HG02763 (cell line): ENCODE measurements around the gene ITFG1.
"Not testable (repeated sequence)": the region's sequence is repeated elsewhere in the genome, so short reads cannot be mapped to it uniquely, and the experiment has no call there.

Source experiments
- ATAC-seq: cut with Tn5 transposase; IDR thresholded peaks from one replicate; pipeline ENCODE4 v1.9.1; 2021; ENCODE audit warnings: mild to moderate bottlenecking, moderate library complexity; ENCODE audit not compliant: unreplicated experiment

The ITFG1 gene

DNA sequence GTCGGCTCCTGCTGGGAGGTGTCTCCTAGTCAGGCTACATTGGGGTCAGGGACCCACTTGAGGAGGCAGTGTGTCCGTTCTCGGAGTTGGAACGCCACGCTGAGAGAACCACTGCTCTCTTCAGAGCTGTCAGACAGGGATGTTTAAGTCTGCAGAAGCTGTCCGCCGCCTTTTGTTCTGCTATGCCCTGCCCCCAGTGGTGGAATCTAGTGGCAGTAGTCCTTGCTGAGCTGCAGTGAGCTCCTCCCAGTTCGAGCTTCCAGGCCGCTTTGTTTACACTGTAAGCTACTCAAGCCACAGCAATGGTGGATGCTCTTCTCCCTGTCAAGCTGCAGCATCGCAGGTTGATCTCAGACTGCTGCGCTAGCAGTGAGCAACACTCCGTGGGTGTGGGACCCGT lies 36.0 kb downstream of the ITFG1 start:
- ATAC-seq: no peak

DNA sequence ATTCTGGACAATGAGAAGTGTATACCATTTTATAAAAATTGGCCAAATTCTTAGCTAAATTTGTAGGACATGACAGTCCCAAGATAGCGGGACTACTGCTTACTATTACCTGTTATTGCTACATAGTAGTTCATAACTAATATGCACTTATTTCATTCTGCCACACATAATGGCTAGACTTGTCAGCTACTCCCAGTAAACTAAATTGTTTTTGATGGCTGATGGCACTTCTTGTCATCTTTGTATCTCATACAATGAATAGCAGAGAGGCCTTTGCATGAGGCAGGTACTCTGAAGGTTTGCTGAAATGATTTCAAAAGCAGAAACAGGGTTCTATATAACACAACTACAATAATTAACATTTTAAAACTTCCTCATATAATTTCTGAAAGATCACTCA lies 44.0 kb downstream of the ITFG1 start:
- ATAC-seq: no peak

DNA sequence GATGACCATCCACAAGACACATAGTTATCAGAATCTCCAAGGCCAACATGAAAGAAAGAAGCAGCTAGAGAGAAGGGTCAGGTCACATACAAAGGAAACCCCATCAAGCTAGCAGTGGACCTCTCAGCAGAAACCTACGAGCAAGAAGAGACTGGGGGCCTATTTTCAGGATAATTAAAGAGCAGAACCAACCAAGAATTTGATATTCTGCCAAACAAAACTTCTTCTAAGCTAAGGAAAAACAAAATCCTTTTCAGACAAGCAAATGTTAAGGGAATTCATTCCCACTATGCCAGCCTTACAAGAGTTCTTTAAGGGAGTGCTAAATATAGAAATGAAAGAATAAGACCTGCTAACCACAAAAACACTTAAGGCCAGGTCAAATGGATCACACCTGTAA lies 47.8 kb downstream of the ITFG1 start:
- no peak for ATAC-seq

DNA sequence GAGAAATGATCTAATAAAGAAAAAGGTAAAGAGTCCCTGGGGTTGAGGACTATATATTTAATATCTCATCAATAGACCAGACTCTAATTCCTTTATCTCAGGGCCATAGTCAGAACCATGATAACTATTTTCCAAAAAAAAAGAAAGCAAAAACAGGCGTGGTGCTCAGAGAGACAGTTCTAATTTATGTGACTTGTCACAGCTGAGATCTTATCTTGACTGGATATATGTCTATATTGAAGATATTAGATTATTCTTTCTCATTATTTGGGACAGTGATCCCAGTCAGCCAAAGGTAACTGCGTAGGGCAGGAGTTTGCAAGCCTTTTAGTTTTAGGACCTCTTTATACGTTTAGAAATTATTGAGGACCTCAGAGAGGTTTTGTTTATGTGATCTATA lies 52.4 kb downstream of the ITFG1 start:
- no peak for ATAC-seq

DNA sequence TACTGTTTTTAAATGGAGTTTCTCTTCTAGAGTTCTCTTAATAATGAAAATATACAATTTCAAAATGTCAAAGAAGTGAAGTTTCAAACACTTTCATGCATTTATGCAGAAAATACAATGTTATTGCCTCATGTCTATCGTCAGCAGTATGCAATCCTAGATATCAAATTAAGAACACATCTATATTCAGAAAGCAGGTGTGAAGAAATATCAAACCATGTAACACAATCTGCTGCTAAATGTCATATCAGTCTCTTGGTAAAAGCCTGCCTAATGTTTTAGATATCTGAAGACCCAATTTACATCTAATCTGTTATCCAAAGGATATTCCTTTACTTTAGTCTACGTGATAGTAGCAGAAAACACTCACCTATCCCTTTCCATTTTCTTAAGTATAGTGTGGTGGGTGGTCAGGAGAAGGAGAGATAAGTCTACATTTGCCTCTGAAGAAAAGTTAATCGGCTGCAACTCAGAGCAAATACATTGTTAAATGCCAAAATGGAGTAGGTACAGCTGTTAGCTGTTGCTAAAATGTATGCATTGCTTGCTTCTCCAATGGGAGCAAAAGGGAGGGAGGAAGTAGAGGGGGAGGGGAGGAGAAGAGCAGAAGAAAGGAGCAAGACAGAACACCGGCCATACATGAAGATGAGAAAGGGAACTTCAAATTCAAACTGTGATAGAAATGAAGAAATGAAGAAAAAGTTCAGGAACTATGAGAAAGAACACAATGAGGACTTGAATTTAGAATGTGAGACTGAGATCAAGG lies 64.9 kb downstream of the ITFG1 start:
- no peak for ATAC-seq

DNA sequence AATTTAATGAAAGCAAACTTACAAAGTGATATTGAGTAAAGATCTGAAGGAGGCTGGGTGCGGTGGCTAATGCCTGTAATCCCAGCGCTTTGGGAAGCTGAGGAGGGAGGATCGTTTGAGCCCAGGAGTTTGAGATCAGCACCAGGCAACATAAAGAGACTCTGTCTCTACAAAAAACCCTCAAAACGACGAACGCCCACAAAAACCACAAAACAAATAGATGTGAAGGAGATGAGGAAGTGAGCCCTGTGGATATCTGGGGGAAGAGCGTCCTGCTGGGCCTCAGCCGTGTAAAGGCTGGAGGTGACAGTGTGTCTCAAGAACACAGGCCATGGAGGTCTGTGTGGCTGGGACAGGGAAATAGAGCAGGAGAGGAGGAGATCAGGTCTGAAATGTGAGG lies 68.8 kb downstream of the ITFG1 start:
- peak; percentile 88 for ATAC-seq

DNA sequence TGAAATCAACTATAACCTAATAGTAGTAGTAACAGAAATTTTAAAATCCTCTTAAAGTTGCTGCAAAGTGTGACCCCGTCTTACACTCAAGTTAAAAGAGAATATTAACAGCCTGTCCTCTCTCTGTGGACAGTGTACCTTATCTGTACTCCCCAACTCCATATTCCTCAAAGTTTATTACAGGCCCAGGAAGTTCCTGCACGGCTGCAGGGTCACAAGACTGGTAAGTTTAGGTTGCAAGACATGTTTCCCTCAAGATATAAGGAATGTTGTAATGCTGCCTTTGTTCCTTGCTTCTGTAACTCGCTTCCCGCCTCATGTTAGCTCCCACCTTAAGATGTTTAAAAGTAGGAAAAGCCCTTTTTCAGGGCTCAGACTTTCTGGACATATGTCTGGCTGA lies 72.2 kb downstream of the ITFG1 start:
- ATAC-seq: no peak

DNA sequence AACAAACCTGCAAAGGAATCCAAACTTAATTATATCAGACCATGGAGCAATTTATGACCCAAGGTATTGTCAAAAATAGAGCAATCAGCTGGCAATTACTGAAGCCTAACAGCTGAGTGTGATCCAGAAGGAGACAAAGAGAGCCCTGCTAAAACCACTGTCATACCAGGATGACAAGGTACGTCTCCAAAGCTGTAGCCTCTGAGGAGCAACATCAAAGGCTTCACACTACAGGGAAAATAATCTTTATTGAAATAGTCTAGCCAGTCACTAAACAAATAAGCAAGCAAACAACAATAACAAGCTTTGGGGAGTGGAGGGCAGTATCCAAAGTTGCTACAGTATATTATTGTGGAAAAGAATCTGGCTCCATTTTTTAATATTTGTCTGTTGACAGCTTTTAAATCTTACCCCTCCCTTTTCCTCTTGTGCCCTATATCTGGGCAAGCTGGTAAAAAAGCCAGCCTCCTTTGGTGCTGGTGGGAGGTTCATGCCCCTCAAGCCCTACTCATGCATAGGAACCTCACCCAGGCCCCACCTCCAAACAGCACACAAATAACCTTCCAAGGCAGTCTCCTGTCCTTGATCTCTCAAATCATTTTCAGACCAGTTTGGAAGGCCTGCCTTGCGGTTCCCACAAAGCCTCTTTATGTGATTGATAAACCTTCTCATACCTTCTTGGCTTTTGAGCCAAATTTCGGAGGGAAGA lies 73.7 kb downstream of the ITFG1 start:
- ATAC-seq: no peak

DNA sequence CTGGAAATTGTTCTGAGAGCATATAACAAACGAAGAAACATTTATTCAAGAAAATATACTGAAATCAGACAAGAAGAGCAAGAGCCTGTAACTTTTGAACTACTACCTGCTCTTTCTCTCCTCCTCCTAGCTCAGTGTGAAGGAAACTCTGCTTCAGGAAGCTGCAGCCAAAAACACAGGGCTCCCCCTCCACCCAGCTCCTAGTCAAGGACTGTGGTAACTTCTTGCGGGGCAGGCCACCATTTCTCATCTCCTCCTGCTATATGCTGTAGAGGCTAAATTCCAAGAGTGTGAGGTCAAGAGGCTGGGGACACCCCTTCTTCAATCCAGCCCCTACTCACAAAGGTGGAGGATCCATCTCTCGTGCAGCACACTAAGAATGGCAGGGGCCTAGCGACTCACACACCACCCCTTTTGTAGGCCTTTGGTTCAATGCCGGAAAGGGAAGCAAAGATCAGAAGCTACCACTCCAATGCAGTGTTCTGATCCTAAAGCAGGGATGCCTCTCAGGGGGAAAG lies 74.6 kb downstream of the ITFG1 start:
- no peak for ATAC-seq

DNA sequence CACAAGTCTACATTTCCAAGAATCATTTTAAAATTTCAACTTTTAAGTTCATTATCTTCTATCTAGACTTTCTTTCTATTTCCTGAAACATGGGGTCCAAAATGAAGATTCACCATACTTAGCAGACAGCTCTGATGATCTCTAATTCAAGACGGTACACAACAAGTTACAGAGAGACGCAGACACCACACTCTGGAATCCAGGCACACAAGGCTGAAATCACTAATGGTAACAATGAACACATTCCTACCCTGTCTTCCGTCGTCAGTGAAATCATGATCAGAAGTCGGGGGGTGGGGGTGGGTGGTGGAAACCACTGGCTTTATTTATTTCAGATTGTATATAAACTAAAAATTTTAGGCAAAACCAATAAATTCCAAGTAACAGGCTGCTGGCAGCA lies 78.5 kb downstream of the ITFG1 start:
- ATAC-seq: no peak

DNA sequence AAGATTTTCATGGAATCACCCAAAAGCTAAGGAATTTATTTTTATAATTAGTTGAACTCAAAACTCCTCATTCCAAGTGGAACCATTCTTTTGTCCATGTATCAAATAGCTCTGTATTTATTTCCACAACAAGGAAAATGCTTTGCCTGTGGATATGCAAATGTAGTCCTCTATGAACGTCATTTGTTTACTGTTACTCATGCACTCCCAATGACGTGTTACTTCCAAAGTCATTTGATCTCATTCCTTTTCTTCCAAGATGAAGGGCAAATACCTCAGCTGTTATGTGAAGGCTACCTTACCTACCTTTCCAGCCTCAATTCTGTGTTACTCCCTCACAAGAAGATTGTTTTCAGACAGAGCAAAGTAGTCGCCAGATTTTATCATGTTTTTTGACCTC lies 83.7 kb downstream of the ITFG1 start:
- ATAC-seq: no peak

DNA sequence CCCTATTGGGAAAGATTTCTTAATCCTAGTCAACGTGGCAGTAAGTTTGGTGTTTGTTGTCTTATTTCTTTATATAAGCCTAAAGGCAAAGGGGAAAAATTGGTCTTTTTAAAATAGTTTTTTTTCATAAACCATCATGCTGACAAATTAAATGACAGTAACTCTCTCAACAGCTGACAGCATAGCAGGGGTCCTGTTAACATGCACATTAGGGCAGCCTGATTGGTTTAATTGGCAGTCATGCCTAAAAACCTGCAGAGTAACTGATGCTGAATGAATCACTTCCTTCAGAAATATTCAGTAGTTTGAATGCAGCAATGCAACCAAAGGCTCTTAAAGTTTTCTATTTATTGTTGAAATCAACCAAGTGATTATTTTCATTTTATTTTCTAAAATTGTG lies 85.4 kb downstream of the ITFG1 start:
- ATAC-seq: no peak

DNA sequence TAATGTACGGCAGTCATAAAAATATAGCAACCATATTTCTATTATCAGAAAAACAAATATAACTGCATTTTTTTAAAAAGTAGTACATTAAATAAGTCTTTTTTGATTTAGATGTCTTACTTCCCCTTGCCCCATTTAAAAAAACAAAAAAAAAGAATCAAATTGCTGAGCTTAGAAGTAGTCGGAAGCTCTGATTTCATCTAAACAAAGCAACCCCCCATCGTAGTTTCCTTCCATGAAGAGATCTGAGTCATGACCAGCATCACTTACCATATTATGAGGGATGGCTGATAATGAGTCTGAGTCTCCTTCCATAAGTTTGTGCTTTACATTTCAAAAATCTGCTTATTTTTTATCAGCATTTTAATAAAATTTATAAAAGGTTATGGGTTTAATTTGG lies 86.2 kb downstream of the ITFG1 start:
- ATAC-seq: no peak

DNA sequence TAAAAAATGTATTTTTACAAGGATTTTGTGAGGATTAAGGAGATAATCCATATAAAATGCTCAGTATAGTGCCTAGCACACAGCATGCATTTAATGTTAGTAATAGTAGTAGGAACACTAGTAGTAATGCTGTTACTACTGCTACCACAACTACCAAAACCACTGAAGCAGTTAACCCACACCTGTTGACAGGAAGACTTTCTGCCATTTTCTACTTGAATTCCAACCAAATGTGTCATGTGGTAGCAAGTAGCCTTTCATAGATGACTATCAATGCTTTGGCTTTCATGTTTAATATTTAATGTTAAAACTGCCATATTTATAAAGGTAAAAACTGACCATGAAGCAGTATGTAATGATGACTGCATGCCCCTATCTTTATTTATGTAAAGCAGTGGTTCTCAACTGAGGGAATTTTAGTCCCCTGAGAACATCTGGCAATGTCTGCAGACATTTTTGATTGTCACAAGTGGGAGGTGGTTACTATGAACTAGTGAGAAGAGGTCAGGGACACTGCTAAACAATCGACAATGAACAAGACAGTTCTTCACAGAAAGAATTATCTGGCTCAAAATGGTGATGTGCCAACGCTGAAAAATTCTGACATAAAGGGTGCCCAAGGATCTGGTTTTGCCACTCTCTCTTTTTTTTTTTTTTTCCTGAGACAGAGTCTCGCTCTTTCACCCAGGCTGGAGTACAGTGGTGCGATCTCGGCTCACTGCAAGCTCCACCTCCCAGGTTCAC lies 89.4 kb downstream of the ITFG1 start:
- ATAC-seq: no peak

DNA sequence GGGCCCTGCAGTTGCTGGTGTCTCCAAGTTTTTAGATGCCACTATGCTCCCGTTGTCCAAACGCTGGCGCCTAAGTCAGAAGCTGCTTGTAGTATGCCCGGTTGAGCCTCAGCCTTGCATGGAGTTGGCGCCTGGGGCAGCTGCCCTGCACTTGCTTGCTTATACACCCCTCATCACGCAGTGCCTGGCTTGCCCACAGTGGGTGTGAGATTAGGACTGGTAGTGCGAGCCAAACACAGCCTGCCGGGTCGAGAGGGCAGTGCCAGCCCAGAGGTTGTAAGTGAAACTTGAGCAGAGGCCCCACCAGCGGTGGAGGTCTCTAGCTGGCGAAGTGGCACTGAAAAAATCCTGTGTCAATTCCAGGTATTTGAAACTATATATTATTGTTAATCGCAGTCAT lies 90.3 kb downstream of the ITFG1 start:
- ATAC-seq: no peak

DNA sequence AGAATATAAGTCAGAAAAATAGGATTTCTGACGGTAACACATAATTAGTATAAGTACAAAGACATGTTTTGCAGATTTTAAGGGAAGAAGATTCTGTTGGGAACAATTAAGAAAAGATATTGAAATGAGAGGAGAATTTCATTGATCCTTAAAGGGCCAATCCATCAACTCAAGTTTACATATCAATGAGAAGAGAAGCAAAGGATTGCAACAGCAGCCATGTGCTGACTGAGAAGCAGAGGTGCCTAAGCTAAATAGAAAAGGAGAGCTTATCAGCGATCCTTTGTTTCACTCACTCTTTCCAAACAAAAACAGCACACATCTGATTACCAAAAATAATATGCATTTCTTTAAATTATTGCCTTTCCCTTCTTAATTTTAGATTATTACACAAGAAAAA lies 94.6 kb downstream of the ITFG1 start:
- no peak for ATAC-seq

DNA sequence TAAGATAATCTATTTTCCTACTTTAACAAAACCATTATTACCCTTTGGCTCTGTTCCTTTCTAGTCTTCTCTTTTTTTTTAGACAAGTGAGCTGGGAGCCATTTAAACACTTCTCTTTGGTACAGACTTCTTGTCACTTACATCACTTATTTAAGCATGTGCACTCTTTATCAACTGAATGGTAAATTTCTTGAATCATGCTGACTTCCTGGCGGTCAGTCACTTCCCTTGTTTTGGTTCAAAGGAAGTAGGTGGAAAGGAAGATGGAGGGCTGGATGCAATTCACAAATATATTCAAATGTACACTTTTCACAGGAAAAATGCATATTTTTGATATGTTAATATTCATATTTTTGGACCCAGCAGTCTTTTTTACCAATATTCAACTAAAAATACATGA lies 97.1 kb downstream of the ITFG1 start:
- ATAC-seq: no peak

DNA sequence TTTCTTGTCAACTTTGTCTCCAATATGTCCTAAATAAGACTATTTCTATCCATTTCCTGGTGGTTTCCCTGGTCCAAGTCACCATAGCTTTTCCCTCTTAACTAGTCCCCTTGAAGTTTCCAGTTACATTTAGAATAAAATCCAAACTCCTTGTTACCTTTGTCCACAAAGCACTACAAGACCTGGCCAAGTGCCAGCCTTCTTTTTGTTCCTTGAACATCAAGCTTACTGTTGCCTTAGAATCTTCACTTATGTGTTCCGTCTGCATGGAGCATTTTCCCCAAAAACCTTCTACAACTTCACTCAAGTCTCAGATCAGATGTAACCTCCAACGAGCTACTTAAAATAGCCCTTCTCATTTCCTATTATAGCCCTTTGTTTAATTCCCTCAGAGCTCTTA lies 101.4 kb downstream of the ITFG1 start:
- no peak for ATAC-seq

DNA sequence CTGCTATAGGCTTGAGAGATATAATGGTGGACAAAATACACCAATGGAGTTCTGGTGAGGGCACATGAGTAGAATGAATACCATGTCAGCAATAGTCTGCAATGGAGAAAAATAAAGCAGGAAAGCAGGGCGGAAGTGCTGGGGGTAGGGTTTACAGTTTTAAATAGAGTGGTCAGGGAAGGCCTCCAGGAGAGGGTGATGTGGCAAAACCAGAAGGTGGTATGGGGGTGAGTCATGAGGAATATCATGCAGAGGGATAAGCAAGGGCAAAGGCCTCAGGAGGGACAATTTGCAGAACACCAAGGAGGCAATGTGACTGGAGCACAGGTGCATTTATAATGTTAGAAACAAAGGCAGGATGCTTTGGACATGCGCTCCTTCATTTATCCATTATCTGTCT lies 102.0 kb downstream of the ITFG1 start:
- ATAC-seq: no peak

DNA sequence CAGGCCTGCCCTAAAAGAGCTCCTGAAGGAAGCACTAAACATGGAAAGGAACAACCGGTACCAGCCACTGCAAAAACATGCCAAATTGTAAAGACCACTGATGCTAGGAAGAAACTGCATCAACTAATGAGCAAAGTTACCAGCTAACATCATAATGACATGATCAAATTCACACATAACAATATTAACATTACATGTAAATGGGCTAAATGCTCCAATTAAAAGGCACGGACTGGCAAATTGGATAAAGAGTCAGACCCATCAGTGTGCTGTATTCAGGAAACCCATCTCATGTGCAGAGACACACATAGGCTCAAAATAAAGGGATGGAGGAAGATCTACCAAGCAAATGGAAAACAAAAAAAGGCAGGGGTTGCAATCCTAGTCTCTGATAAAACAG lies 111.8 kb downstream of the ITFG1 start:
- ATAC-seq: not testable (repeated sequence)

DNA sequence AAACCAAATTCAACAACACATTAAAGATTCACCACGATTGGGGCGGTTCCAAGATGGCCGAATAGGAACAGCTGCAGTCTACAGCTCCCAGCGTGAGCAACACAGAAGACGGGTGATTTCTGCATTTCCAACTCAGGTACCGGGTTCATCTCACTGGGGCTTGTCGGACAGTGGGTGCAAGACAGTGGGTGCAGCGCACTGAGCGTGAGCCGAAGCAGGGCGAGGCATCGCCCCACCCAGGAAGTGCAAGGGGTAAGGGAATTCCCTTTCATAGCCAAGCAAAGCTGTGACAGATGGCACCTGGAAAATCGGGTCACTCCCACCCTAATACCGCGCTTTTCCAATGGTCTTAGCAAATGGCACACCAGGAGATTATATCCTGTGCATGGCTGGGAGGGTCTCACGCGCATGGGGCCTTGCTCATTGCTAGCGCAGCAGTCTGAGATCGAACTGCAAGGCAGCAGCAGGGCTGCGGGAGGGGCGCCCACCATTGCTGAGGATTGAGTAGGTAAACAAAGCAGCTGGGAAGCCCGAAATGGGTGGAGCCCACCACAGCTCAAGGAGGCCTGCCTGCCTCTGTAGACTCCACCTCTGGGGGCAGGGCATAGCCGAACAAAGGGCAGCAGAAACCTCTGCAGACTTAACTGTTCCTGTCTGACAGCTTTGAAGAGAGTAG lies 113.7 kb downstream of the ITFG1 start:
- not testable (repeated sequence) for ATAC-seq
